ENCODE data around the gene PHYH.
"Not testable (repeated sequence)": the region's sequence is repeated elsewhere in the genome, so short reads cannot be mapped to it uniquely, and the experiment has no call there.

Gene PHYH

DNA sequence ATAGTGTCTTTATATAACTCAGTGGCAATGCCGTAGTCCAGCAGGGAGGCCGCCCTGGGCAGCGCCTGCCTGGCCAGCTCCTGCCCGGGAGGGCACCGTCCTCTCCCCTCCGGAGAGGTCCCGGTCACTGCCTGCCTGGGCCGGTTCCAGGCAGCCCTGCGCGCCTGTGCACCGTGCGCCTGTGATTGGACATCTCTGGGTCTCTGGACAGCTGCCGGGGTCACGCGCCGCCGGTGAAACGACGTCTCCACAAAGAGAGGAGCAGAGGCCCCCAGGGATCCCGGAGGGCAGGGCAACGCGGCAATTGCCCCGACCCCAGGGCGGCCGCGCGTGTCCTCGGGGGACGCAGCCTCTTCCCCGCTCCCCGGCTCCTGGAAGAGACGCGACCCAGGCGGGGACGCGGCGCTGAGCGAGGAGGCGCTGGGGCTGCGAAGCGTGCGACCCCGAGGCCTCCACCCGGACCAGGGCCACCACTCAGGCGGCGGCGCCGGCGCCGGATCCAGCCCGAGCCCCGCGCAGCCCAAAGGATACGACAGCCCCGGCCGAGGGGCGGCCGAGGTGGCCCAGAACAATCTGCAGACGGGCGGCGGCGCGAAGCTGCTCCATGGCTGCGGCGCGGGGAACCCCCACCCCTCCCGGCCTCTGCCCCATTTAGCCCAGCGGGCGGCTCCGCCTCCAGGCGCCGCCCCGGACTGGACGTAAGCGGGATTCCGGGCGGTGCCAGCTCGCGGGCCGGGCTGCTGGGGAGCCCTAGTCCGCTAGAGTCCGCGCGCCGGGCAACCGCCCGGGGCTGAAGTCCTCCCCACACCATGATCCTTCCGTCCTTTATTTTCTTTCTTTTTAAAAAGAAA lies at the start of gene PHYH:
TSS of gene PHYH (minus strand) at position 628 of the 851 bp plus-strand sequence. CDS start at position 606, 22 bp downstream.
- H3K4me3 ChIP-seq (ENCODE audit: low read depth, low read length) = peak within 1 kb of the TSS; percentile 43

DNA sequence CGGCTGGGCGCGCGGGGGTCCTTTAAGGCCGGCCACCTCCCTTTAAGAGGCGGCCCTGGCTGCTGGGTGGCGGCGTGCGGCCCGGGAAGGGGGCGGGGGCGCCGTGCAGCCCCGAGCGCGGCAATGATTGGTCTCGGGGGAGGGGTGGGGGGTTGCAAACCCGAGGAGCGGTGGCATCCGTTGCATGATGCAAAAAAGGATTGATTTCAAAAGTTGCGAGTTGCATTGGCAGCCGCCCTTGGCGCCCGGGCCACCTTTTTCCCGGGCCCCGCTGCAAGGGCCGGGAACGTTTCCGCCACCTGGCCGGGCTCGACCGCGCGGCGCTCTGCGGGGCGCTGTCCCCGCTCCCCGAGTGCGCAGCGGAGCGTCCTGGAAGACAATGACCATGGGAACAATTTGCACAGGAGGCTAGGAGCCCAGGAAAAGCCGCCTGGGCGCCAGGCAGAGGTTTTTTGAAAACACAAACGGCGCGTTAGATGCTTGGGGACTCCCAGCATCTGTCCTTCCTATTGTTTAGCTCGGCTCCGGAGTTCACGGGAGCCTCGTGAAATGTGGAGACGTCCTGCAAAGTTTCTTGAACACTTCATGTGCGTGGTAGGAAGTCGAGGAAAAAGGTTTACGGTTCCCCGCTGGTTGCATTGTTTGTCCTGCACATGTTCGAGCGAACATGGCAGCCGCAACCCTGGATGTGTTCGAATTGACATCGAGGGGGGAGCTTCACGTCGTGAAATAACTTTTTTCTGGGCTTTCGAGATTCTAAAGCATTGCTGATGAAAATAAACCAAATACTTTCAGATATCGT lies 48.6 kb upstream of the PHYH start, which contains the start of gene SEPHS1:
TSS of gene SEPHS1 (minus strand) at position 78 of the 802 bp plus-strand sequence. CDS start 3,343 bp downstream, outside the sequence.
- peak within 1 kb of the TSS; percentile 43 for H3K4me3 ChIP-seq (ENCODE audit: low read depth, low read length)

DNA sequence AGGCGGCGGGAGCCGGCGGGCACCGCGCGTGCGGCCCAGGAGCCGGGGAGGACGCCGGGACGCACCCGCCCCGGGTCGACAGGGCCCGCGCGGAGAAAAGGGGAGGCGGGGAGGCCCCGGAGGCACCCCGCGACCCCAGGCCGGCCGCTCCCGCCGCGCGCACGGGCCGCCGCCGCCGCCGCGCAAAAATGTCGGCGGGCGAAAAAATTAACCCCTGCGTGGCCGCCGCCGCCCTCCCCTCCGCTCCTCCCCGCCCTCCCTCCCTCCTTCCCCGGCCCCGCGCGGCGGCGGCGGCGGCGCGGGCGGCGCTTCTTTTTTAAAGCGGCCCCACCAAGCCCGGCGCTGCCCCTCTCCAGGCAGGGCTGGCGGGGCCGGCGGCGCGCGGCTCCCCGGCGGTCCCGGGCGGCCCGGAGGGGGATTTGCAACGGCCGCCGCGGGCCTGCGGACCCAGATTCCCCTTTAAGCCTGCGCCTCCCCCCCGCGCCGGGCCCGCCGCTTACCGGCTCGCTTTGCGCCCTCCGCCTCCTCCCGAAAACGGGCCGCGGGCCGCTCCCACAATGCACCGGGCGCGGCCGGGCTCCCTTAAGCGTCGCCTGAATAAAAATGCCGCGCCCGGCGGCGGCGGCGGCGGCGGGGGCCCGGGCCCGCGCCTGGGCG lies 47.8 kb upstream of the PHYH start:
- peak overlapping the region; percentile 39 for H3K4me3 ChIP-seq (ENCODE audit: low read depth, low read length)

DNA sequence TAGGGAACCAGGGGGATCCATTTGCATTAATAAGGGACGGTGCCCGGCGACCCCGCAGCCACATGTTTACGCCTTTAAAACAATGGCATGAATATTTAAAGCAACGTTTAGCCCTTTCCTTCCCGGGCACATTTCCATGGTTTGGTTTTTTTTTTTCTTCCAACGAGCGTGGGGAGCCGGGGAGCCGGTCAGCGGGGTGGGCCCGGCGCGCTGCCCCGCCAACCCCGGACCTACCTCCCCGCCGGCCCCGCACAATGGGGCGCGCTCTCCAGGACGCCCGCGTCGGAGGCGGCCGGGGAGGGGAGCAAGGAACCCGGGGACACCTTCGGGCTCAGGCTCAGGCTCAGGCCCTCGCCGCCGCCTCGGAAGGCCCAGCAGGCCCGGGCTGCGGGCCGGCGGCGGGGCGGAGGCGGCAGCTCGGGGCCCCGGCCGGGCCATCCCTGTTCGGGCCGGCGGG lies 47.2 kb upstream of the PHYH start:
- peak overlapping the region; percentile 39 for H3K4me3 ChIP-seq (ENCODE audit: low read depth, low read length)

DNA sequence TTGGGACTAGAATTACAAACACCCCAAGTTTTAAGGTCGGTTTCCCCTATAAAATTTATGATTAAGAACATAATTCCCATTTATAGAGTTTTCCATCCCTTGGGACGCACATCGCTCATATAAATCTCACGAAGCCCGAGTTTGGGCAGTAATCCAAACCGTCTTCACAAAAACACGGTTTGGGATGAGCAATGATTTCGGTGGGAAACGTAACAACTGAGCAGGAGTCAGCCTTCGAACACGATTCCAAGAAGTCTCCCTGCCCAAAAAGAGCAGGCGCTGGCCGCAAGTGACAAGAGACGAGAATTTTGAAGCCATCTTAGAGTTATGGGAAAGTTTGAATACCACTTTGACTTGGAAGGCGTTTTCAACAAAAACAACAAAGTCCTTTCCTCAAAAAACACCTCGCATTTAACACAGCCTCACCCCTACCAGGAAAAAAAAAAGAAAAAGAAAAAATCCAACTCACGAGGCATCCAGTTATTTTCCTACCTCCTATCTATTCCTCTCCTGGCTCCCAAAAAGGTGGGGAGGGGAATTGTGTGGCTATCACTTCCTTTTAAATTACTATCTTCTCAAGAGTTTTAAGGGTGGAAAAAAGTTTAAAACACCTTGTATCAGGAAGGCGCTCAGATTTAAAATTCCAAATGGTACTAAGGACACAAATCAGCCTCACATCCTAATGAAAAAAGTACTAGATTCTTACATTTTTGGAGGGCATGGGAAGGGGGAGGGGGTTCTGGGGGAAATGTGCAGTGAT lies 46.6 kb upstream of the PHYH start:
- peak overlapping the region; percentile 39 for H3K4me3 ChIP-seq (ENCODE audit: low read depth, low read length)

DNA sequence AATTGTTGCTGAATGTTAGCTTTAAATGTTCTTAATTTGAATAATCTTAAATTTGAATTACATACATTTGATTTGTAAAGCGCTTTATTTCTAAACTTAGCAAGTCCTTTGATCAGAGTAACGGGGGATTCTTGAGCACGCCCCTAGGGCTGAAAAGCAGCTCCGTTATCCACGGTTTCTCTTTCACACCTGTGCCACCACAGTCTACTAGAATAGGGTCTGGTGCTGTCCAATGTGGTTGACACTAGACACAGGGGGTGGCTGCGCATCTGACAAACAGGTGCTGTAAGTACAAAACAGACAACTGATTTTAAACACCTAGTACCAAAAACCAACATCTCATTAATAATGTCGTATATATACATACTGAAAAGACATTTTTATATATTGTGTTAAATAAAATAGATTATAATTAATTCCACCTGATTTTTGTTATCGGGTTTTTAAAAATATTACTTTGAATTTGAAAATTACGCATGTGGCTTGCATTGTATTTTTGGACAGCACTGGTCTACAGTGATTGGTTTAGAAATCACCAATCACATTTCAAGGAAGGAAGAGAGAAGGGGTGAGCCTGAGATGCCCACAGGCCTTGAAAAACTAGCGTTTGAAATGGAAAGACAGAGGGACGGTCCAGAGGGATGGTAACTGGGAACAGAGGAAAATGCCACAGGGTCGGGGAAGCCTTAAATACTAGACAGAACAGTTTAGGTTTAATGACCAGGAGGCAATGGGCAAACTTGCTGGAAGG lies 40.9 kb upstream of the PHYH start:
- no peak overlapping the region for H3K4me3 ChIP-seq (ENCODE audit: low read depth, low read length)

DNA sequence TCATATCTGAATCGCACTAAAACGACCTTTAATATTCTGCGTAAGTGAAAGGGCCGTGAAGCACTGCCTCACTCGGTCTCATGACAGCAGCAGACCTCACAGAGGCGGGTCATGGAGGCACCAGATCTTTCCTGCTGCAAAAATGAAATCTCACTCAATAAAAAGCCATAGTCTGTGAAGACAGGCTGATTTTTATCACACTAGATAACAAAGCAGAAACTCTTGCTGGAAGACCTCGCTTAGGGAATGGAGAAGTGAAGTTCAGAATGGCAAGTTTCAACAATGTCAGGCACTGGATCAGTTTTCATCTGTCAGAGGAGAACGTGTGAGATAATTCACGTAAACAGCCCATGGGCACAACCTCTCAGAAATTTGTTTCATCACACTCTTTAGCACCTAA lies 40.2 kb upstream of the PHYH start:
- no peak overlapping the region for H3K4me3 ChIP-seq (ENCODE audit: low read depth, low read length)

DNA sequence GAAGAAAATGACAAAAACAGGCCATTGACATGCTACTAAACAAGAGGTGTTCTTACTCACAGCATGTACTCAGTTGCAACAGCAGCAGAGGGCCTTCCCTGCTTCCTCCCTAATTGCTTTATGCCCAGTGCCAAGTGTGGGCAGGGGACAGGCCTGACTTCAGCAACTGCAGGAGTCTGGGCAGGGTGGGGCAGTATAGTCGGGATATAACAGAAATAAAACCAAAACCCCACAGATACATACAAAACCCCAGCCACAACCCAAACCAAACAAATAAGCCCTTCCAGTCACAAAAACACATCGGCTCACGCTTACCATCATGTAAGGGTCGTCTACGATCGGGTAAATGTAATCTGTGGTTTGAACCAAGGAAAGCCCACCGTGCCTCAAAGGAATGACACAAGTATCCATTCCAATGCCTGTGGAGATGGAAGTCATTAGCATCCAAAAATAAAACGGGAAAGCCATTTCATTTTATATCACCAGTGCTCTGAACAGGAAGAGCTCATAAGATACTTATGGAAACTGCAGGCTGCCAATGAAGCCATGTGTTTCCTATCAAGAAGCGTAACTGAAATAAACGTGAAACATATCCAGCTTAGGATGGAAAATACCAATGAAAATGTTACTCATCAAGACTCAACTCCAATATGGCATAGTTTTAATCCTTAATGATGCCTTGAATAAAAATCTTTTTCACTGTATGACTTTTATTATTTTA lies 38.7 kb upstream of the PHYH start:
- no peak overlapping the region for H3K4me3 ChIP-seq (ENCODE audit: low read depth, low read length)

DNA sequence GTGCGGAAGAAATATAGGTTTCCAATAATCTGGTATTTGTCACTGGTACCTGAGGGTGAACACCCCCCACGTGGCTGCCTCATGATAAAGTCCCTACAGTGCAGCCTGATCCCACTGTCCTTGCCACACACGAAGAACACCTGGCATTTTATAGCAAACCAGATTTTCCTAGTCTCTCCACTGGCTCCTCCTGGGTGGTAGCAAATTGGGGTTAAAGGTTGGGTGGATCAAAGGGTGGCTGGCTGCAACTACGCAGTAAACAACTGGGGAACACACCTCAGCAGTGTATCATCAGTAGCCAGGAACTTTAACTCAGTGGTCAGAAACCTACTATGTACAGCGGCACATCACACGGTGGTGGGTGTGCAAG lies 37.9 kb upstream of the PHYH start:
- no peak overlapping the region for H3K4me3 ChIP-seq (ENCODE audit: low read depth, low read length)

DNA sequence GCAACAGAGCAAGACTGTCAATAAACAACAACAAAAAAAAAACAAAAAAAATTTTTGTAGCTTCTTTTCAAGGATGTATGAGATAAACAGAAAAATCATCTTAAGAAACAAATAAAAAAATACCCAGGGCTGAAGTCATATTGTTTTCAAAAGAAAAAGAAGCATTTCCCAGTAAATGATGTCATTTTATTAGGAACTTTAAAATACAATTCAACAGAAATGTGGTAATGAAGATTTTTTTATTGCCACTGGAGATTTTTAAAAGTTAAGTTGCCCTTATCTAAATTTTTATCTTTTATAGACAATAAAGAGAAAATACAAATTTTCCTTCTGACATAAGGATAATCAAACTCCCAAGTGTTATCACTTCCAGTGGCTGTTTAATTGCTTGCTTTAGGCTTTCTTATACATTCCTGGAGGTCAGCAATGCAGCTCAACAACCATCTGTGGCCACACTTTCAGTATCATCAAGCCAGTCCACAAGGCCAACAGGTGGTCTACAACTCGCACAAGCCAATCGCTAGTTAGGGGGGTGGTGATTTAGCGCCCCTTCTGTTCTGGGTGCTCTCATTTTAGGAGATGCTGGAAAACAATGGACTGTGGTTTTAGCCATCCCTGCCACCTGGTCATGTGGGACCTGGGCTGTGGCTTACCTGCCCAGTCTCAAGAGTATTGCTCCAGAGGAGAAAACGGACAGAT lies 37.4 kb upstream of the PHYH start:
- no peak overlapping the region for H3K4me3 ChIP-seq (ENCODE audit: low read depth, low read length)

DNA sequence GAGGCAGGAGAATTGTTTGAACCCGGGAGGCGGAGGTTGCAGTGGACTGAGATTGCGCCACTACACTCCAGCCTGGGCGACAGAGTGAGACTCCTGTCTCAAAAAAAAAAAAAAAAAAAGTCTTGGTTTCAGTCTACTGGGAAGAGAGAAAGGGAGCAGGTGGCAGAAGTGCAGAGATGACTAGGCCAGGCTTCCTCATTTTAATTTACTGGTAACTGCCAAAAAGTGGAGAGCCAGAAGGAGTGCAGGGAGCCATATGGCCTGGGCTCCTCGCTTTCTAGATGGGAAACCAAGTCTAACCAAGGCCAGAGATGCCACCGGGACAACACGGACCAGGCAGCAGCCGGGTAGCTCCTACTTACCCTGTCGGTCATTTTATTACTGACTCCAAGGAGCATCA lies 36.0 kb upstream of the PHYH start:
- no peak overlapping the region for H3K4me3 ChIP-seq (ENCODE audit: low read depth, low read length)

DNA sequence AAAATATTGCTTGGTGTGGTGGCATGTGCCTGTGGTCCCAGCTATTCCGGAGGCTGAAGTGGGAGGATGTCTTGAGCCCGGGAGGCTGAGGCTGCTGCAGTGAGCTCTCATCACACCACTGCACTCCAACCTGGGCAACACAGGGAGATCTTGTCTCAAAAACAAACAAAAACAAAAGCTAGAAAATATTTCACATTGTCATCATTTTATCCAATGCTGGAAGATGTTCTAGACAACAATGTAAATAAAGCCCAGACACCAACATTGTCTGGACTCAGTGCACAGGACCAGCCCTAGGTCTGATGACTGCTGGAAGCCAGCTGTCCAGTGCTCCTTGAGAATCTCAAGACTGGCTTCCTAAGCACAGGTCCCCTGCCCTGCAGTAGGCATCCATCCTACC lies 34.7 kb upstream of the PHYH start:
- H3K4me3 ChIP-seq (ENCODE audit: low read depth, low read length) = no peak overlapping the region

DNA sequence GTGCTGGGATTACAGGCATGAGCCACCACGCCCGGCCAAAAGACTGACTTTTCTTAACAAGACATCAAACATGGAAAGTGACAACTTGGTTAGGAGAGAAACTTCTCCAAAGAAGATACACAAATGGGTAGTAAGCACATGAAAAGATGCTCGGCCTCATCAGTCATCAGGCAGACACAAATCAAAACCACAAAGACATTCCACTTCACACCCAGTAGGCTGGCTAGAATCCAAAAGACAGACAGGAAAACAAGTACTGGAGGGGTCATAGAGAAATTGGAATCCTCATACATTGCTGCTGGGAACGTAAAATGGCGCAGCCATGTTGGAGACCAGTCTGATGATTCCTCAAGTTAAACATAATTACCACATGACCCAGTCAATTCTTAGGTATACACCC lies 31.8 kb upstream of the PHYH start:
- H3K4me3 ChIP-seq (ENCODE audit: low read depth, low read length) = no peak overlapping the region

DNA sequence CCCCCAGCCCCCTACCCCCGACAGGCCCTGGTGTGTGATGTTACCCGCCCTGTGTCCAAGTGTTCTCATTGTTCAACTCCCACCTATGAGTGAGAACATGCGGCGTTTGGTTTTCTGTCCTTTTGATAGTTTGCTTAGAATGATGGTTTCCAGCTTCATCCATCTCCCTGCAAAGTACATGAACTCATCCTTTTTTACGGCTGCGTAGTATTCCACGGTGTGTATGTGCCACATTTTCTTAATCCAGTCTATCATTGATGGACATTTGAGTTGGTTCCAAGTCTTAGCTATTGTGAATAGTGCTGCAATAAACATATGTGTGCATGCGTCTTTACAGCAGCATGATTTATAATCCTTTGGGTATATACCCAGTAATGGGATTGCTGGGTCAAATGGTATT lies 31.1 kb upstream of the PHYH start:
- not testable (repeated sequence) for H3K4me3 ChIP-seq (ENCODE audit: low read depth, low read length)

DNA sequence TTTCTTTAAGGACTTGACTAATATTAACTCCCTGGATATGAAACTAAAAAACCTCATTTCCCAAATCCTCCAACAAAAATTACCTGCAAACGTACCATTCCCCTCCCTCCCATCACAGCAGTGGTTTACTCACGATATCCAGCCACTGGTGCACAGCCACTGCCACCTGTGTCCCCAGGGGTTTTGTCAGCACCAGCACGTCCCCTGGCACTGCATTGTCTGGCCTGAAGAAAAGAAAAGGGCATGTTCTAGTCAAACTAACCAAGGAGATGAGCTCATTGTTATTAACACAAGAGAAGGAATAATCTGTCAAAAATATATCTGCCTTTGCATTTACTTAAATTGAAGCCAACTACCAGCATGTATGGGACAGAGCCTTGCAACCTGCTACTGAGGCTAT lies 29.7 kb upstream of the PHYH start:
- H3K4me3 ChIP-seq (ENCODE audit: low read depth, low read length) = no peak overlapping the region

DNA sequence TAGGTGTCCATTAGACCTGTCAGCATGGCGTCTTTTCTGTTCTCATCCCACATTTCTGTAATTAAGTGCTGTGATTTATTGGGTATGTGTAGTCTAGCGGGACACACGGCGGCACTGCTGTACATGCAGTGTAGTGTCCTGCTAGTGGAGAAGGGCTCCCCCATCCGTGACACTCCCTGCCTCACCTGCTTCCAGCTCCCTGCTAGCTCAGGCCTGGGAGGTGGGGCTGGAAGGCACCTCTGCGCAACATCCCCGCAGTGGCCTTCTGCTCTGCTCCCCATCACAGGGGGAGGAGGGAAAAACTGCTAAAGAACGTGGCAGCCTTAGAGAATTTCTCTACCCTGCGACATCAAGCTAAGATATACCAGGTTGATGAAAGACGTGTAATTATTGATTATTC lies 28.7 kb upstream of the PHYH start:
- no peak overlapping the region for H3K4me3 ChIP-seq (ENCODE audit: low read depth, low read length)

DNA sequence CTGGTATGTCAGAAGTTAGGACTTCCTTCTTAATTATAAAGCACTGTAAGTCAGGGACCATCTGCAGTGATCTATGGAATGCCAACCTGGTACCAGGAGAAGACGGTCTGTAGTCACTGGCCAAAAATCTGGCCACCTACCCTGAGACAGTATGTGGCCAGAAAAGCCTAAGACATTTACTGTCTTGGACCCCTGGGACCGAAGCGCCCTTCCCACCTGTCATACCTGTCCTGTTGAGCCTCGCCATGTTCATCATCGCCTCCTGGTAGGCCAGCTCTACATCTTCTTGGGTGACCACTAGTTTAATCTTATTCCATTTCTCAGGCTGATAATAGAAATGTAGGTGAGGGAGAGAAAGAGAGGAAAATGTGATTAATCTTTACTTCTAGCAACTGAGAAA lies 28.3 kb upstream of the PHYH start:
- no peak overlapping the region for H3K4me3 ChIP-seq (ENCODE audit: low read depth, low read length)

DNA sequence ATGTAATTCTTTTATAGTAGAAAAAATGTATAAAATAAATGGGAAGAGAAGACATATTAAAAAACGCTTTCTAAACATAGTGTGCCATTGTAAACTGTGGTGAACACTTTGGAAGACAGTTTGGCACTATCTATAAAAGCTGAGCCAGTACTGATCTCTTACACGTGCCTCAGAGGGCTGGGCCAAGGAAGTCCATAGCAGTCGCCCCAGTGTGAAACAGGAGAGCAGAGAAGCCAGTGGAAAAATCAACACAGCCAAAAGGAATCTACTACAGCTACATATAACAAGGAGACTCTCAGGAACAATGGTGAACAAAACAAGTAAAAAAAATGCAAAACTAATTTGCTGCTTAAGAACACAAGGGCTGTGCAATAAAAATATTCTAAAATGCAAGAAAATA lies 27.7 kb upstream of the PHYH start:
- H3K4me3 ChIP-seq (ENCODE audit: low read depth, low read length) = no peak overlapping the region

All from iPS-11a (cell line).